Measurements from ENCODE around the gene ADRA2C. TPM values are rescaled to one million over a fixed set of nuclear protein-coding genes. Genes with fewer than 3 reads are reported as not detected.

ADRA2C gene
- total and polyA plus RNA-seq, 12 donors, result 1.1 to 34.0 (median 5.3) TPM

- Histone ChIP-seq H3K27ac (no peak overlapping the region), H3K4me3 (no peak overlapping the region), H3K27me3 (peaks cover 30% of the 10 kb centered on the region), H3K36me3 (replicated peaks in 1 of 2) (no peaks in the 10 kb centered on the region), H3K4me1 (replicated peaks in 1 of 2) (no peaks in the 10 kb centered on the region), H3K9me3 (replicated peaks in 1 of 3) (no peaks in the 10 kb centered on the region)
- WGBS, 4 donors, result 17 to 55% (median 49%) methylated on average over 1 to 6 of the region's 6 CpGs
- DNase-seq, result no peak
- TF ChIP-seq POLR2A (IDR thresholded peaks at IDR 0.05), result no peak
- TF ChIP-seq CTCF (IDR thresholded peaks at IDR 0.05), result no peak
- intact Hi-C loops (cut with DNase I), result no loop called here
These were observed 44.6 kb upstream of the ADRA2C start for GRCh38 chr4:3721627-3722026.

- no peaks in the 10 kb centered on the region for H3K9me3 ChIP-seq (replicated peaks in 1 of 3)
- DNase-seq, result no peak
- H3K36me3 ChIP-seq (replicated peaks in 1 of 2), result no peaks in the 10 kb centered on the region
- no peak overlapping the region for H3K4me3 ChIP-seq
- H3K4me1 ChIP-seq (replicated peaks in 1 of 2), result no peaks in the 10 kb centered on the region
- intact Hi-C loops (cut with DNase I), result no loop called here
- WGBS, 4 donors, result 84 to 92% (median 87%) methylated on average over 4 to 11 of the region's 11 CpGs
- TF ChIP-seq CTCF (IDR thresholded peaks at IDR 0.05) (no peak), POLR2A (IDR thresholded peaks at IDR 0.05) (no peak)
- H3K27me3 ChIP-seq, result peaks cover 30% of the 10 kb centered on the region
- H3K27ac ChIP-seq, result no peak overlapping the region
These were observed 43.5 kb upstream of the ADRA2C start for GRCh38 chr4:3722446-3723231.

- Histone ChIP-seq H3K4me1 (replicated peaks in 1 of 2) (no peaks in the 10 kb centered on the region), H3K27ac (no peak overlapping the region), H3K4me3 (no peak overlapping the region), H3K9me3 (replicated peaks in 1 of 3) (no peaks in the 10 kb centered on the region), H3K27me3 (peaks cover 33% of the 10 kb centered on the region), H3K36me3 (replicated peaks in 1 of 2) (no peaks in the 10 kb centered on the region)
- no peak for DNase-seq
- intact Hi-C loops (cut with DNase I), result no loop called here
- no peak for TF ChIP-seq POLR2A (IDR thresholded peaks at IDR 0.05)
- no peak for TF ChIP-seq CTCF (IDR thresholded peaks at IDR 0.05)
- 57 to 71% (median 61%) methylated on average over 7 to 9 of the region's 9 CpGs for WGBS, 4 donors
These were observed 42.9 kb upstream of the ADRA2C start for GRCh38 chr4:3723232-3723642.

GRCh38 chr4:3724319-3725231 is 41.6 kb upstream of the ADRA2C start:
- Histone ChIP-seq H3K27ac (no peak overlapping the region), H3K27me3 (peaks cover 43% of the 10 kb centered on the region), H3K36me3 (replicated peaks in 1 of 2) (no peaks in the 10 kb centered on the region), H3K9me3 (replicated peaks in 1 of 3) (no peaks in the 10 kb centered on the region), H3K4me1 (replicated peaks in 1 of 2) (no peaks in the 10 kb centered on the region), H3K4me3 (no peak overlapping the region)
- intact Hi-C loops (cut with DNase I), result no loop called here
- 18 to 31% (median 24%) methylated on average over 26 to 44 of the region's 44 CpGs for WGBS, 4 donors
- DNase-seq, result no peak
- TF ChIP-seq POLR2A (IDR thresholded peaks at IDR 0.05), result no peak
- TF ChIP-seq CTCF (IDR thresholded peaks at IDR 0.05), result no peak

Data from adrenal gland (tissue), 12 donors.